T-cell (primary cell): ENCODE data around the gene TVP23B. TPM values are rescaled to one million over a fixed set of nuclear protein-coding genes. Genes with fewer than 3 reads are reported as not detected.
"Not testable (repeated sequence)": the region's sequence is repeated elsewhere in the genome, so short reads cannot be mapped to it uniquely, and the experiment has no call there.

Experiments
- ATAC-seq, 4 experiments: fragments of 200-7000 bp in 3 of 4; fragments of 150-1000 bp in 1 of 4; cut with Tn5 transposase; replicated peaks in 1 of 4; 1 replicate in 3 of 4; 2 replicates in 1 of 4; pipeline ENCODE4 v1.10.0; 2021; ENCODE audit warnings: moderate library complexity in 3 of 4, mild to moderate bottlenecking in 2 of 4, moderate number of reproducible peaks in 1 of 4
- CTCF ChIA-PET, 2 donors: fragments of 300-600 bp; sonication (Branson Sonifier 250); formaldehyde crosslinking; loops; one replicate each; lab custom pipeline; 2022; ENCODE audit warnings: antibody characterized with exemption in 2 of 2; lab: Charles Lee
- POLR2A ChIA-PET, 2 donors: fragments of 300-600 bp; sonication (Branson Sonifier 250); formaldehyde crosslinking; loops; one replicate each; lab custom pipeline; 2022; ENCODE audit warnings: antibody characterized with exemption in 2 of 2; lab: Charles Lee
- DNase-seq, 35 experiments: peaks; one replicate each; pipeline versions ENCODE4 v3.0.0 to v3.0.0-alpha.2; 2013 to 2023
- H3K27ac ChIP-seq: one replicate; pipeline ENCODE4 v1.5.1; 2013; ENCODE audit warnings: low read length
- H3K27me3 ChIP-seq, 2 experiments: replicated peaks in 1 of 2; 1 replicate in 1 of 2; 2 replicates in 1 of 2; pipeline versions ENCODE4 v1.6.1 to v1.7.0; 2013; ENCODE audit warnings: low read length in 1 of 2, mixed read lengths in 1 of 2; ENCODE audit not compliant: control insufficient read depth in 2 of 2, insufficient read depth in 2 of 2; ENCODE audit errors: extremely low read depth in 1 of 2
- H3K36me3 ChIP-seq, 2 donors: 1 replicate in 1 of 2; 2 replicates in 1 of 2; pipeline versions ENCODE4 v1.6.1 to v1.7.0; 2013; ENCODE audit warnings: low read length in 1 of 2; ENCODE audit not compliant: control insufficient read depth in 2 of 2, insufficient read depth in 1 of 2; ENCODE audit errors: extremely low read depth in 1 of 2
- H3K4me1 ChIP-seq, 2 experiments: 1 replicate in 1 of 2; 2 replicates in 1 of 2; pipeline versions ENCODE4 v1.6.1 to v1.7.0; 2013; ENCODE audit warnings: low read length in 2 of 2, mixed read lengths in 1 of 2; ENCODE audit not compliant: insufficient read depth in 2 of 2, control insufficient read depth in 1 of 2; ENCODE audit errors: extremely low read depth in 1 of 2
- H3K4me3 ChIP-seq, 2 donors: 1 replicate in 1 of 2; 2 replicates in 1 of 2; pipeline versions ENCODE4 v1.5.1 to v1.7.0; 2013; ENCODE audit warnings: mild to moderate bottlenecking in 2 of 2, low read length in 1 of 2, moderate library complexity in 1 of 2; ENCODE audit not compliant: control insufficient read depth in 1 of 2; ENCODE audit errors: extremely low read depth in 1 of 2
- H3K9me3 ChIP-seq: 2 replicates; pipeline ENCODE4 v1.7.0; 2013
- H3K27ac Mint-ChIP-seq, 2 donors: one replicate each; pipeline ENCODE4 v1.8.0; 2020 to 2021; ENCODE audit warnings: mild to moderate bottlenecking in 2 of 2, mixed read lengths in 2 of 2
- H3K27me3 Mint-ChIP-seq, 2 donors: one replicate each; pipeline ENCODE4 v1.8.0; 2021 to 2022; ENCODE audit warnings: mixed read lengths in 2 of 2
- H3K36me3 Mint-ChIP-seq: one replicate; pipeline ENCODE4 v1.8.0; 2021; ENCODE audit warnings: mixed read lengths
- H3K4me1 Mint-ChIP-seq, 3 donors: one replicate each; pipeline ENCODE4 v1.8.0; 2020 to 2022; ENCODE audit warnings: mixed read lengths in 3 of 3, mild to moderate bottlenecking in 1 of 3
- H3K4me3 Mint-ChIP-seq, 3 donors: one replicate each; pipeline ENCODE4 v1.8.0; 2020 to 2022; ENCODE audit warnings: mild to moderate bottlenecking in 3 of 3, mixed read lengths in 3 of 3, moderate library complexity in 3 of 3
- H3K9me3 Mint-ChIP-seq, 3 donors: one replicate each; pipeline ENCODE4 v1.8.0; 2020 to 2022; ENCODE audit warnings: mixed read lengths in 3 of 3
- WGBS: methylation state at CpG from one replicate; pipeline ENCODE4 v1.1.5; 2013; ENCODE audit warnings: missing lambda C conversion rate; ENCODE audit not compliant: insufficient coverage; 5-methylcytosine and 5-hydroxymethylcytosine counted together
- total RNA-seq, 35 experiments: library from RNA in 6 of 35; stranded (reverse) in 6 of 35; fragments of 120-200 nt in 1 of 35; gene quantifications; one replicate each; pipeline versions ENCODE4 v1.2.1 to v1.2.4 and lab custom pipeline; 2013 to 2026

TVP23B gene
- total RNA-seq, 5 donors from 2014 or later (not counting 1 experiment from before 2014, with no cell fraction given) = 14.6 to 30.6 (median 28.8) TPM

DNA sequence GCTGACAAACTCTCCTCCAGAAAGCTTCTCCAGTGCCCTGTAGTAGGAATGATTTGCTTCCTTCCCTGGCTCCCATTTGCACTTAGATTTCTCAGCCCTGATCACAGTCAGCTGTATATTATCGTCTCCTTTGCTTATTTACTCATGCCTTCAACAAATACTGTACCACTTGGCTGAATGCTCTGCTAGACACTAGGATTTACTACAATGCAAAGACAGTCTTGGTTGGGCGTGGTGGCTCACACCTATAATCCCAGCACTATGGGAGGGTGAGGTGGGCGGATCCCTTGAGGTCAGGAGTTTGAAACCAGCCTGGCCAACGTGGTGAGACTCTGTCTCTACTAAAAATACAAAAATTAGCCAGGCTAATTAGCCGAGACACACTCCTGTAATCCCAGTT lies 5.9 kb downstream of the TVP23B start:
- H3K4me1 Mint-ChIP-seq = peaks cover 33 to 45% (median 38%) of the 10 kb centered on the region in 3 donors
- H3K36me3 ChIP-seq, ATAC-seq, CTCF ChIA-PET, H3K27me3 ChIP-seq, POLR2A ChIA-PET, H3K27ac Mint-ChIP-seq, DNase-seq, H3K9me3 Mint-ChIP-seq, H3K9me3 ChIP-seq, H3K4me1 ChIP-seq, H3K27ac ChIP-seq, H3K4me3 Mint-ChIP-seq, H3K27me3 Mint-ChIP-seq, H3K4me3 ChIP-seq: not testable (repeated sequence)
- H3K36me3 Mint-ChIP-seq = peaks cover 15% of the 10 kb centered on the region
- WGBS = no CpG with 5 or more reads among the region's 5 CpGs

DNA sequence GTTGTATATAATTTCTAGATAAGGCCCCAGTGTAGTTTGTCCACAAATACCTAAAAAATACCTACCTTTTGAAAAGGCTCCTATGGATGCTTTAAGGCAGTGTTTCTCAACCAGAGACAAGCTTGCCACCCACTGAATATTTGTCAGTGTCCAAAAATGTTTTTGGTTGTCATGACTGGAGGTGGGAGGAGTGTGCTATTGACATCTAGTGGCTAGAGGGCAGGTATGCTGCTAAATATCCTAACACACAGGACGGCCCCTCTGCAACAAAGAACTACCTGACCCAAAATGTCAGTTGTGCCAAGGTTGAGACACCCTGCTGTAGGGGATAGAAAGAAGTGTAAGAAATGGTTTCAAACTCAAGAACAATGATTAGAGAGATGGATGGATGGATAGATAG lies 10.4 kb downstream of the TVP23B start:
- H3K4me3 Mint-ChIP-seq, CTCF ChIA-PET, H3K36me3 ChIP-seq, H3K4me1 ChIP-seq, POLR2A ChIA-PET, H3K27me3 Mint-ChIP-seq, H3K27me3 ChIP-seq, H3K9me3 ChIP-seq, H3K27ac ChIP-seq, H3K9me3 Mint-ChIP-seq, DNase-seq, H3K4me3 ChIP-seq, H3K27ac Mint-ChIP-seq: not testable (repeated sequence)
- ATAC-seq = peak; percentile 48 to 72 (median 58)
- Mint-ChIP-seq H3K4me1 (peaks cover 25 to 31% (median 27%) of the 10 kb centered on the region in 3 donors), H3K36me3 (peaks cover 10% of the 10 kb centered on the region)
- no CpG with 5 or more reads among the region's 1 CpG for WGBS

DNA sequence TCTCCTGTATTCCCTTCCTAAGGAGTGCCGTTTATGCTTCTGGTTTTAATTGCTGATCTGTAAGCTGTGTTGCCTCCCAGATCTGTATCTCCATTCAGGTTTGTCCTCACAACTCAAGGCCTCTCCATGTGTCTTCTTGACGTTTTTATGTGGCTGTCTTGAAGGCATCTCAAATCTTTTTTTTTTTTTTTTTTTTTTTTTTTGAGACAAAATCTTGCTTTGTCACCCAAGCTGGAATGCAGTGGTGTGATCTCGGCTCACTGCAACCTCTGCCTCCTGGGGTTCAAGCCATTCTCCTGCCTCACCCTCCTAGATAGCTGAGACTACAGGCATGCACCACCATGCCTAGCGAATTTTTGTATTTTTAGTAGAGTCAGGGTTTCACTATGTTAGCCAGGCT lies 13.9 kb downstream of the TVP23B start:
- H3K4me3 Mint-ChIP-seq, H3K27me3 Mint-ChIP-seq, H3K4me3 ChIP-seq, H3K27ac ChIP-seq, POLR2A ChIA-PET, H3K27ac Mint-ChIP-seq, H3K27me3 ChIP-seq, H3K9me3 Mint-ChIP-seq, H3K4me1 ChIP-seq, DNase-seq, H3K36me3 ChIP-seq, H3K9me3 ChIP-seq, ATAC-seq: not testable (repeated sequence)
- peaks cover 22% of the 10 kb centered on the region for H3K36me3 Mint-ChIP-seq
- CTCF ChIA-PET = interaction anchor here in 1 of 2 donors (0.7 kb wide), 1 partner anchor 651 kb away, joined by 6 read pairs; no protein-coding TSS in a partner anchor
- WGBS = no CpG with 5 or more reads among the region's 4 CpGs
- H3K4me1 Mint-ChIP-seq = peaks cover 6 to 14% (median 12%) of the 10 kb centered on the region in 3 donors

DNA sequence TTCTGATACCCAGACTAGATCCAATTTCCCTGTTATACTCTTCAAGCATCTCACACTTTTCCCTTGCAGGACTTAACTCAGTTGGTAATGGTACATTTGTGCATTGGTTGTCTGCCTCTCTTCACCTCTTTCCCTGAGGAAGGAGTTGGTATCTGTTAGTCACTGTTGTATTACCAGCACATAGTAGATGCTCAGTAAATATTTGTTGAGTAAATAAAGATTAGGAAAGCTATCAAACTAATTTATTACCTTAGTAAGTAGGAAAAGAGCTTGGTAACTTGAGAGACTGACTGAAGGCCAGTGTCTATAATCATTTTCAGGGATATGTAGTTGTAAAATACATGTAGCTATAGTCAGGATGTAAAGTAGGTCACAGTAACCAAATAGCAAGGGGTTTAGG lies 15.9 kb downstream of the TVP23B start:
- H3K4me3 ChIP-seq, H3K27me3 Mint-ChIP-seq, H3K9me3 Mint-ChIP-seq, H3K27ac ChIP-seq, ATAC-seq, H3K27me3 ChIP-seq, H3K27ac Mint-ChIP-seq, POLR2A ChIA-PET, CTCF ChIA-PET, H3K4me3 Mint-ChIP-seq, DNase-seq, H3K4me1 ChIP-seq, H3K9me3 ChIP-seq: not testable (repeated sequence)
- peaks cover 31% of the 10 kb centered on the region for H3K36me3 Mint-ChIP-seq
- peaks cover 6 to 15% (median 9%) of the 10 kb centered on the region in 3 donors for H3K4me1 Mint-ChIP-seq
- peaks cover 0 to 15% of the 10 kb centered on the region in 2 donors for H3K36me3 ChIP-seq

DNA sequence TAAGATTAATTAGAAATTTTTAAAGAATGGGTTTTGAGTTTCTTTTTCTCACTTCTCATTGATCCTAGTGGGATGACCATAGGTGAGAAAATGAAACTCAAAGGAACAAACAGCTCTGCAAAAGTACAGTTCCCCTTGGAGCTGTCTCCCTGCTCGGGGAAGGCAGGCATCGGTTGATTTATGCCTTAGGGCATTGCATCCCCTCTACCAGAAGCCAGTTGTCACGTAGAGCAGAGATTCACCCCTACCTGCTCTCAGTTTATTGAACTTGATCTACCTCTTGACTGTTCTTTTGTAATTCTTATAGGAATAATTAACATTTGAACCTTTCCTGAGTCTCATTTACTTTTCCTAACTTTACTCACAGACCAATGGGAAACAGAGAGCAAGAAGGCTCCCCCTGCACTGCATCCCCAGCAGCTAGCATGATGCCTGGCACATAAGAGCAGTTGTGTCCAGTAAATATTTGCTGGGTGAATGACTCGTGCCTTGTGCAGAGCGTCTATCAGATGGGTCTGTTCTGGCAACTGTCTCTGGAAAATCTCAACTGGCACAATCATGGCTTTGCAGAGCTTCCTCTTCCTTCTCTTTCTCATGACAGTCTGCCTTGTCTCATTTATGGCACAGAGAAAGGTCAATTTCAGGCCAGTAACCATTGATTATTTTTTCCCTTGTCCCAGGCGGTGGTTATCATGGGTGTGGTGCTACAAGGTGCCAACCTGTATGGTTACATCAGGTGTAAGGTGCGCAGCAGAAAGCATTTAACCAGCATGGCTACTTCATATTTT lies 22.7 kb downstream of the TVP23B start:
- H3K9me3 ChIP-seq, H3K27ac Mint-ChIP-seq, H3K4me3 Mint-ChIP-seq, H3K27ac ChIP-seq, H3K4me1 Mint-ChIP-seq, ATAC-seq, CTCF ChIA-PET, DNase-seq, H3K27me3 ChIP-seq, POLR2A ChIA-PET, H3K4me1 ChIP-seq, H3K4me3 ChIP-seq, H3K27me3 Mint-ChIP-seq, H3K9me3 Mint-ChIP-seq: not testable (repeated sequence)
- no CpG with 5 or more reads among the region's 7 CpGs for WGBS
- H3K36me3 Mint-ChIP-seq = peaks cover 26% of the 10 kb centered on the region
- peaks cover 0 to 19% of the 10 kb centered on the region in 2 donors for H3K36me3 ChIP-seq

DNA sequence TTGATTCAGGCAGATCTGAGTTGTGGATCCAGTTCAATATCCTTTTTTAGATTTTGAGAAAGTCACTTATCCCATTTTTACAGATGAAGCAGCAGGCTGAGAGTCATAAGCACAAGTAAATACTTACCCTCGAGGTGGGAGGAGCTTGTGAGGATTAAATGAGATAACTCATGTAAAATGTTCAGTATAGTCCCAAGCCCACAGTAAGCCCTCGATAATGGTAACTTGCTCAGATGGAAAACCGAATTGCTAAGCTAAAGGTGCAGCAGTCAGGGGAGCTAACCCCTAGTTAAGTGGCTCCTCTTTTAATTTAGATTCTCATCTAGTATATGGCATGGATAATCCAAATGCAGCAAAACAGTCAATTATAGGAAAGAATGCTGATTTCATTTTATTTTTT lies 34.9 kb downstream of the TVP23B start:
- CTCF ChIA-PET, DNase-seq, ATAC-seq, H3K9me3 Mint-ChIP-seq, H3K4me1 ChIP-seq, POLR2A ChIA-PET, H3K27me3 ChIP-seq, H3K9me3 ChIP-seq, H3K36me3 ChIP-seq, H3K27ac Mint-ChIP-seq, H3K27ac ChIP-seq, H3K4me3 Mint-ChIP-seq, H3K27me3 Mint-ChIP-seq, H3K36me3 Mint-ChIP-seq, H3K4me1 Mint-ChIP-seq, H3K4me3 ChIP-seq: not testable (repeated sequence)
- no CpG with 5 or more reads among the region's 3 CpGs for WGBS
